ENCODE data around the gene SATB1. TPM values are rescaled to one million over a fixed set of nuclear protein-coding genes. Genes with fewer than 3 reads are reported as not detected.

Gene SATB1
- total RNA-seq, 1 donor from 2014 or later: 12.0 TPM

- no peak for DNase-seq (ENCODE audit: low spot score)
- ATAC-seq: no peak
Measured at GRCh38 chr3:18403061-18403460, 22.1 kb downstream of the SATB1 start.

DNA sequence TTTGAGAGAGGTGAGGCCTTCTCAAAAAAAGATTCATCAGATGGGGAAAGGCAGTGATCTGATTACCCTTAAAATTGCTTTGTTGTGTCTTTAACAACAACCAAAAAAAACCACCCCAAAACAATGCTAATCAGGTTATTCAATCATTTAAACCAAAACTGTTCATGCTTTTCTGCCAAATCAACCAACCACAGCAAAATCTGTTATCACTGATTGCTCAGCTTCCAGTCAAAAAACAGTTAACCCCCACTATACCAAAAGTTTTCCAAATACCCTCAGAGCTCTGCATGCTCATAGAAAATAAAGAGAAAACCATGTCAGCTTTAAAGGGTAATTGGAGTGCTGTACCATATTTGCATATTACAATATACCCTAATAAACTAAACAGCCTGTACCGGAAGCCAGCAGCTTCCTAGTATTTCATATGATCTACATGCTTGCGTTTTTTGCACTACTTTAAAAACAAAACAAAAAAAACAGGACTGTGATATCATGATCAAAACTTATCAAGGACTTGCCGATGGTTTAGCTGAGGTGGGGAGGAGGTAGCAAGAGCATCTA lies 22.8 kb downstream of the SATB1 start:
- ATAC-seq (no peak), DNase-seq (ENCODE audit: low spot score) (no peak)

- ATAC-seq (peak; percentile 95), DNase-seq (ENCODE audit: low spot score) (no peak)
Measured at GRCh38 chr3:18401300-18401961, 23.7 kb downstream of the SATB1 start.

DNA sequence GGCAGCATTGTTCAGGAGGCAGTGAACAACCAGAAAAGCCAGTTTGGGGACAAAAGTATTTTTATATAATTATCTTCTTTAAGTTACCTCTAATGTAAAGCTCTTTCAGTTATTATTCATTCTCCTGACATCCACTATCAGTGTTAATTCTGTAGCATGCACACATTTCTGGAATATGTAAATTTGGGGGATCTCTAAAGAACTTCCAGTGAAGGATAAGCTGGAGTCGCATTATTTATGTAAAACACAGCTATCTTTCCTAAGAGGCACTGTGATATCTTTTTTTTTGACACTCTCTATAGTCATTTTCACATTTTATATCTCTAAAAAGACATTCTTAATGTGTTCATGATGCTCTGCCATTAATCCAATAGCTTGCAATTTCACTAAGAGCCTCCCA lies 26.7 kb downstream of the SATB1 start:
- ATAC-seq (no peak), DNase-seq (ENCODE audit: low spot score) (no peak)

- no peak for DNase-seq (ENCODE audit: low spot score)
- ATAC-seq: no peak
Measured at GRCh38 chr3:18396428-18396827, 28.7 kb downstream of the SATB1 start.

DNA sequence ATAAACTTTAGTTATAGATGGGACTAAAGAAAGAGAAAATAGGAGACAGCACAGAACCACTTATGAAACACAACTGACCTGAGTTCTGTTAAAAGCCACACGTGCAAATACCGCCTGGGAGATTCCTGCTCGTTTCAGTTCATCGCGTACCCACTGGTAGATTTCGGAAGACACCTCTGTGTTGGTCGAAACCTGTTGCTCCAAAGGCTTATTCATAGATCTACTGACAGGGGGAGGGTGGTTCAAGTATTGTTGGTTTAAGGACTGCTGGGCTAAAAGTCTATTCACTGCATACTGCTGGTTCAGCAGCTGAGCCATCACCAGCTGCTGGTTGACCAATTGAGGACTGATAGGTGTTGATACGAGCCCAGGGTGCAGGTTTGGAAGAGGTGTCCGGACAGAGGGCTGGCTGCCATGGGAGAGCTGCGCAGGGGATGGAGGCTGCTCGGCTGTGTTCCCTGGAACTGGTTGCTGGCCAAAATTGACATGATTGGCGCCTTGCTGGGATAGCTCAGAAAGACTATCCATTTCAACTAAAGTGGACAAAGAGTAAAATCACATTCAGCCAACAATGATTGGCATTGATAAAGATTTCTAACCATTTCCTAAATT lies 30.6 kb downstream of the SATB1 start:
- ATAC-seq (no peak), DNase-seq (ENCODE audit: low spot score) (no peak)

DNA sequence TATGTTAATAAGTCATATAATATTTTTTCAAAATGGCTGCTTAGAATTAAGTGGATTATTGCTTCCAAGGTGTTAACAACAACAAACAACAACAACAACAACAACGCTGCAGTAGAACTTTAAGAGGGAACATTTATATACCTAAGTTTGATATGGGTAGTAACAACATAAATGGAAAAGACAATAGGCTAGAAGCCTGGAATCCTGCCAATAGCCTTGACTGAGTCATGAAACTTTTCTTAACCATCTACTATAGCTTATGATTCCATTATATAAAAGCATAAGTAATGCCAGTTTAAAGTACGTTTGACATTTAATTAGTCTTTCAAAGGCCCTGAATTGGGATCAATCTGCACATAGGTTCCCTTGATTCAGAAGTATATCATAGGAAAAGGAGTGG lies 31.2 kb downstream of the SATB1 start:
- DNase-seq (ENCODE audit: low spot score): no peak
- ATAC-seq: no peak

GRCh38 chr3:18390024-18390660 lies 35.0 kb downstream of the SATB1 start:
- no peak for DNase-seq (ENCODE audit: low spot score)
- ATAC-seq: peak; percentile 71

DNA sequence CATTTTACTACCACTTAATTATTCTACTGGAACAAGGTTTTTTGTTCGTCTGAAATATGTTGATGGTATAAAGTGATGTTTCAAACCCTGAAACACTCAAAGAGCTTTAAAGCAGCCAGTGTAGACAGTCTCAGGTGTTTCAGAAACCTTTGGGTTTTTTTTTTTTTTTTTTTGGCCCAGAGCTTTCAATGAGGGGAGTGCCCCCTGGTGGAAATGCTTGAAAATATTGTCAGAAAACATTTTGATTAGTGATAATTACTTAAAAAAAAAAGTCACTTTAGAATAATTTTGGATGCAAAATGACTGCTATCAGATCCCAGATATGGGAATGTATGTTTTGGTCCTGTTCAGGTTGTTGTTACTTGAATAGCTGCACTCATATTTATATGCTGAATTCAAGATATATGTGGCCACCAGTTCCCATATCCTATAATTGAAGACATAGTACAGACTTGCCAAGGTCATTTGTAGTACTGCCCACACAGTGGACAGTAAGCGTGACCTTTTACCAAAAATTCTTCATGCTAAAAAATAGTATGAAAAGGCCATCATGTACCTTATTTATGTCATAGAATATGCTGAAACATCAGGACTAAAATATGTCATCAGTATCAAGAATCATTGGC lies 35.9 kb downstream of the SATB1 start:
- peak; percentile 63 for ATAC-seq
- DNase-seq (ENCODE audit: low spot score): no peak

DNA sequence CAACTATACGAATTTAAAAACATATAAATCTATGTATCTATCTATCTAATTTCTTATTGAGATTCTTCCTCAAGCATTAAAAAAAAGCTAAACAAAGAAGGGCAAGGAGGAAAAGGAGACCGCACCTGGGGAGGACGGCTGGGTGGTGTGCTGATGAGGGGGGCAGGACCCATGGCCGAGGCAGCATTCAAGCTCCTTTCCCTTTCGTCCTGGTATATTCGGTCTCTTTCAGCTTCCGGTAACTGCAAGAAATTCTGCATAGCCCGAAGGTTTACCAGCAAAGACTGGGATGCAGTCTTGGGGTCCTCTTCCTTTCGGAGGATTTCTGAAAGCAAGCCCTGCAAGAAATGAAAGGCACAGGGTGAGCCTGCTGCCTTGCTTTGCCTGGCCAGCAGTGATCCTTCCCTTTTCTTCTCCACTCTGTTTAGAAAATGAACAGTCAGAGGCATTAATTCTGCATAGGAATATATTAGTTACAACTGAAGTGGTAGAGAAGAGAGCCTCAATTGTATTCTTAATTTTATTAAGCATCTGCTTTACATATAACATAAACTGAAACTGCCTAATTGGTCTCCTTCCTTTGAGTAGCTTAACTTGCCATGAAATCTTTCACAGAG lies 38.8 kb downstream of the SATB1 start:
- DNase-seq (ENCODE audit: low spot score): no peak
- no peak for ATAC-seq

GRCh38 chr3:18385706-18386105 lies 39.4 kb downstream of the SATB1 start:
- no peak for DNase-seq (ENCODE audit: low spot score)

DNA sequence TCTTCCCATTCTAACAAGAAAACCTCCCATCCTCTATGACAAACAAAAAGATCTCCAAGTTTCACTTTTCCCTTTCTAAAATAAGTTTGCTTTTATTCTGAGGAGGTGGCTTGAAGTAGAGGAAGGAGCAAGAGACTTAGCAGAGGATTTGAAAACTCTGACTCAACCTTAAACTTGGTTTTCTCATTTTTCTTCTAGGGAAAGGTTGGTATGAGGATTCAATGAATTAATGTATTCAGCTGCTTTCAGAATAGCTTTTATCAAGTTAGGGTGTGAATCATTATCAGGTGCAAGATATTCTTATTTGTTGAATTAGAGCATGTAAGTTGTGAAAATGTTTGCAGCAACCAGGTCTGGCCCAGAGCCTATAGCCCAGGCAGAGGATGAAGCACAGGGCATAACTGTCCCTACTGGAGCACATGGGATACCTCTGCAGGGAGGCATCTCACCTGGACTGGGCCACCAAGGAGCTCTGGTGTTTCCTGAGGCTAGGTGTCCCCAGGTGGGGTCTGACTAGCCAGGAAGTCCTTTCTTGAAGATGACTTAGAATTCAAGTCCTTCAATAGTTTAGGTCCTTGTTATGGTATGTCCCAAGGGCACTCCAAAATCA lies 42.3 kb downstream of the SATB1 start:
- ATAC-seq: no peak
- no peak for DNase-seq (ENCODE audit: low spot score)

More at GRCh38 chr3:18385706-18386105, 39.4 kb downstream of the SATB1 start:
- no peak for ATAC-seq

DNA sequence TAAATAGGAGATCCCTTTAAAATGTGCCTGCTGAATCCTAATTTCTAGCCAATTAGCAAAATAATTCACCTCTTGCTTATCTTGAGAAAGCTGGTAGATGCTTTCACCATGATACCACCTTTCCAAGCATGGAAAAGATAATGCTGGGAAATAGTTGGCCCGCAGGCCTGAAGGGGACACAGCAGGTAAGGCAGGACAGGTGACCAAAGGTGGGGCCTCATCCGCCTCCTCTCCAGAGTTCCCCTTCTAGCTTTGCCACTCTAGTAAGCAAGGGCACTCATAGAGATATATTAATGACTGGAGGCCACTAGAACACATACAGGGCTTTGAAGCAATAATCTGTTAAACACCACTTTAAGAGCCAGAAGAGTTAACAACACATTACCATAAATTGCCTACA lies 45.5 kb downstream of the SATB1 start:
- DNase-seq (ENCODE audit: low spot score) (no peak), ATAC-seq (no peak)

DNA sequence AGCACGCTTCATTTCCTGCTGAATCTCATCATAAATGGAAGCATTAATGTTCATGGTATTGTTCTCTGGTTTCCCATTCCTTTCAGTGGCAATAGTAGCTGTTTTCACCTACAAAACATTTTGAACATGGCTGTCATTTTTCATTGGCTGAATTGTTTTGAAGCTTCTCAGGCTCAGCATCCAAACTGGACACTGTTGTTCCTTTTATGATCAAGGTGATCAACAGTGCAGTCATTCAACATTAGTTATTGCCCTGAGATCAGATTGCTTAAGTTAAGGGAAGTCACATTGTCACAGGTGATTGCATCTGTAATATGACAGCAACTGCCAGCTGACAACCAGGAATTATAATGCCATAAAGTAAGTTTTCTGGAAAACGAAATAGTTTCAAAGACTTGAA lies 46.9 kb downstream of the SATB1 start:
- DNase-seq (ENCODE audit: low spot score) (no peak), ATAC-seq (no peak)

GRCh38 chr3:18376682-18377081 lies 48.5 kb downstream of the SATB1 start:
- ATAC-seq: no peak

GRCh38 chr3:18372786-18373405 lies 52.2 kb downstream of the SATB1 start:
- ATAC-seq (no peak), DNase-seq (ENCODE audit: low spot score) (no peak)

More at GRCh38 chr3:18376682-18377081, 48.5 kb downstream of the SATB1 start:
- DNase-seq (ENCODE audit: low spot score): no peak

DNA sequence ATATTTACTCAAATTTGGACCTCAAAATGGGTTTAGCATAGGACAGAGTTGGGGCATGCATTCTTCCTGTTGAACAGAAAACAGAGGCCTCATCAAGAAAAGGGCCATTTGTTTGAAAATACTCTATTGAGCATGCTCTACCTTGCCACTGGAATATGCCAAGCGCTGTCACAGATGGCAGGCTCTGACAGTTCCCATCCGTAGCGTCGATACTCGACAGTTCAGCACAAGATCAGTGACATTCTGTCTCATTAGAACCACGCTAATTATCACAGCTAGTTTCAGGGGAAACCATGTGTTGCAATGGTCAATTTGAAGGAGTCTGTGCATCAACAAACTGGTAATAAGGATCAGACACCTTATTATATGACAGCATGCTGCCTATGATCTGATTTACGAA lies 54.5 kb downstream of the SATB1 start:
- DNase-seq (ENCODE audit: low spot score): no peak
- no peak for ATAC-seq

DNA sequence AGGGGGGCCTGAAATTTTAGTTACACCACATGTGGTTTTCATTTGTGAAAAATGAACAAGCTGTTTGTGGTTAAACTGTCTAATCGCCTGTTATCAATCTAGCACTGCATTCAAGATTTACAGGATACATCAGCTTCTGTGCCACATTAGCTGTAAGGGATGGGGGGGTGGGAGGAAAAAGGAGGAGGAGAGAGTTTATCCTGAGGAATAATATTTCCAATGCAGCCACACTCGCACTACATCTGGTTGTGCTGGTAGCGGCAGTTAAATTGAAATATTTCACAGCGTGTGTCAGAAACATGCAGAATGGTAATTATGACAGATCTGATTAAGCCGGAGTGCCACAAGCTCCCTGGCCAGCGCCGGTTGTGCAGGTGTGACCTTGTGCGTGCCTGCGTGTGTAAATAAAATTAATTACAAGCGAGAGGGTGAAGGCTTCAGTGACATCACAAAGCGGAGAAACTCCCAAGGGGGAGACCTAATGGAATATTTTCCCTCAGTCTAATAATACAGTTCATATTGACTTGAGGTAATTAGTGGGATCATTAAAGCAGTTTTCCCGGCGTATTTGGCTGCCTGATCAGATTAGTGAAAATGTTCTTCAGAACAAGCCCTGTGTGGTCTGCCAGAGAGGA lies 55.5 kb downstream of the SATB1 start:
- ATAC-seq: no peak
- no peak for DNase-seq (ENCODE audit: low spot score)

GRCh38 chr3:18366258-18366657 lies 58.9 kb downstream of the SATB1 start:
- DNase-seq (ENCODE audit: low spot score) (no peak), ATAC-seq (no peak)

GRCh38 chr3:18363338-18363737 lies 61.8 kb downstream of the SATB1 start:
- ATAC-seq (no peak), DNase-seq (ENCODE audit: low spot score) (no peak)
